LNCaP clone FGC (cell line): Measurements from ENCODE around the gene MNT.

ENCODE experiments used
- DNase-seq: peaks from one replicate; pipeline ENCODE4 v3.0.0-alpha.2; 2011; ENCODE audit warnings: low read depth
- H3K4me3 ChIP-seq: 2 replicates; pipeline ENCODE4 v1.5.1; 2011; ENCODE audit warnings: mild to moderate bottlenecking, low read depth, low read length, control low read depth
- CTCF ChIP-seq: IDR thresholded peaks from 2 replicates; pipeline ENCODE4 v1.5.1; 2012; ENCODE audit warnings: mild to moderate bottlenecking; ENCODE audit not compliant: control insufficient read depth, insufficient read depth; ENCODE audit errors: extremely low read depth

Gene MNT

DNA sequence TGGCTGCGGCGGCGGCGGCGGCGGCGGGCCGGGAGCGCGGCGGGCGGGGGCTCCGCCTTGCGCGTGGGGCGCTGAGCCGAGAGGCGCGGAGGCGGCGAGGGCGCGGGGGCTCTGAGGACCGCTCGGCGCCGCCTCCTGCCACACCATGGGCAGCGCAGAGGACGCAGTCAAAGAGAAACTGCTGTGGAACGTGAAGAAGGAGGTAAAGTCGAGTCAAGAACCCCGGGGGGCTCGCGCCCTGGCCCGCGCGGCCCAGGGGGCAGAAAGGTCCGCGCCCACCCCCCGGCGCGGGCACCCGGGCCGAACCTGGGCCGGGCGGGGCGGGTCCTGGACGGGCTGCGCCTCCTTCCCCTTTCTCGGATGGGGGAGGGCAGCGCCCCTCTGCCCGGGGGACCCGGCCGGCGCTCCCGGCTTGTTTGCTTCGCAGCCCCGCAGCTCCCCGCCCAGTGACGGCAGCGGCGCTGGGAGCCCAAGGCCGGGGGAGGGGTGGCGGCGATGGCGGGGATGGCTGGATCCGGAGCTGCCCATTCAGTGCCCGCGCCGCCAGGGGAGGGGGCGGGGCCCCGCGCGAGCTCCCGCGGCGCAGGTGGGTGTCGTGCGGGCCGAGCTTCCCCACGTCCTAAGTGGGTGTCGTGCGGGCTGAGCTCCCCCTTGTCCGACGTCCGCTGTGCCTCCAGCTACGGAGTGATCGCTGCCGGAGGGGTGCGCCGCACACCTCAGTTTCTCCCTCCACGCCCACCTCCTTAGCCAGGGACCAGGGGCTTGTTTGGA lies 63.1 kb downstream of the MNT start:
- no peak for DNase-seq
- peak overlapping the region; percentile 98 for H3K4me3 ChIP-seq
- TF ChIP-seq CTCF = no peak

GRCh38 chr17:2336852-2337543 lies 63.9 kb downstream of the MNT start, which contains the start of gene SGSM2:
SGSM2 (plus strand) TSS chr17:2337501; CDS start chr17:2337689, 188 bp downstream.
- DNase-seq = no peak

GRCh38 chr17:2336215-2336851 lies 64.5 kb downstream of the MNT start, which contains the start of gene TSR1:
TSR1 (minus strand) TSS chr17:2336457; CDS start chr17:2336427, 30 bp downstream.
- DNase-seq = peak; percentile 69
- H3K4me3 ChIP-seq = peak within 1 kb of the TSS; percentile 98
- TF ChIP-seq CTCF = peak; percentile 58

More at GRCh38 chr17:2336852-2337543, 63.9 kb downstream of the MNT start, which contains the start of gene SGSM2:
- no peak for TF ChIP-seq CTCF
- peak within 1 kb of the TSS; percentile 98 for H3K4me3 ChIP-seq

- DNase-seq = no peak
- peak overlapping the region; percentile 98 for H3K4me3 ChIP-seq
- no peak for TF ChIP-seq CTCF
Measured at GRCh38 chr17:2335726-2336214, 65.1 kb downstream of the MNT start.
